ENCODE data around the gene TBX15. TPM values are rescaled to one million over a fixed set of nuclear protein-coding genes. Genes with fewer than 3 reads are reported as not detected.

Gene TBX15
- total RNA-seq, 2 experiments from 2014 or later, result not detected

DNA sequence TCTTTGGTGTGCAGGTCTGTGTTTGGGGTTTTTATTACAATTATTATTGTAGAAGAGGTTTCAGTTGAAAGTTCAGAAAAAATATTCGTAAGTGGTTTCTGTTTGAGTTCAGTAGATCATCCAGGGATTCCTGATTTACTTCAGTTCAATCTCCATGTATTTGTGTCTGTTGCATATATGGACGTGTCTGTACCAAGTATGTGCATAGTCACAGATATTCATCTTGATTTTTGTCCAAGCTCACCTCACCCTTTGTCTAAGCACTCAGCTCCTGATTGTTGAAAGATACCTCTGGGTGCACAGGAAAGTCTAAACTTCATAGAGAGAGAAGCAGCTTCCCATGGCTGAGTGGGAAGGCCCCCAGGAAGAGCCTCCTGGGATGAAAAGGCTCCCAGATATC, 141.7 kb downstream of the TBX15 start:
- CTCF ChIA-PET, result no interaction called here
- H3K4me1 Mint-ChIP-seq (ENCODE audit: low read depth), result no peaks in the 10 kb centered on the region
- TF ChIP-seq, protein P1, sequence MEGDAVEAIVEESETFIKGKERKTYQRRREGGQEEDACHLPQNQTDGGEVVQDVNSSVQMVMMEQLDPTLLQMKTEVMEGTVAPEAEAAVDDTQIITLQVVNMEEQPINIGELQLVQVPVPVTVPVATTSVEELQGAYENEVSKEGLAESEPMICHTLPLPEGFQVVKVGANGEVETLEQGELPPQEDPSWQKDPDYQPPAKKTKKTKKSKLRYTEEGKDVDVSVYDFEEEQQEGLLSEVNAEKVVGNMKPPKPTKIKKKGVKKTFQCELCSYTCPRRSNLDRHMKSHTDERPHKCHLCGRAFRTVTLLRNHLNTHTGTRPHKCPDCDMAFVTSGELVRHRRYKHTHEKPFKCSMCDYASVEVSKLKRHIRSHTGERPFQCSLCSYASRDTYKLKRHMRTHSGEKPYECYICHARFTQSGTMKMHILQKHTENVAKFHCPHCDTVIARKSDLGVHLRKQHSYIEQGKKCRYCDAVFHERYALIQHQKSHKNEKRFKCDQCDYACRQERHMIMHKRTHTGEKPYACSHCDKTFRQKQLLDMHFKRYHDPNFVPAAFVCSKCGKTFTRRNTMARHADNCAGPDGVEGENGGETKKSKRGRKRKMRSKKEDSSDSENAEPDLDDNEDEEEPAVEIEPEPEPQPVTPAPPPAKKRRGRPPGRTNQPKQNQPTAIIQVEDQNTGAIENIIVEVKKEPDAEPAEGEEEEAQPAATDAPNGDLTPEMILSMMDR (IDR thresholded peaks at IDR 0.05), result no peak

DNA sequence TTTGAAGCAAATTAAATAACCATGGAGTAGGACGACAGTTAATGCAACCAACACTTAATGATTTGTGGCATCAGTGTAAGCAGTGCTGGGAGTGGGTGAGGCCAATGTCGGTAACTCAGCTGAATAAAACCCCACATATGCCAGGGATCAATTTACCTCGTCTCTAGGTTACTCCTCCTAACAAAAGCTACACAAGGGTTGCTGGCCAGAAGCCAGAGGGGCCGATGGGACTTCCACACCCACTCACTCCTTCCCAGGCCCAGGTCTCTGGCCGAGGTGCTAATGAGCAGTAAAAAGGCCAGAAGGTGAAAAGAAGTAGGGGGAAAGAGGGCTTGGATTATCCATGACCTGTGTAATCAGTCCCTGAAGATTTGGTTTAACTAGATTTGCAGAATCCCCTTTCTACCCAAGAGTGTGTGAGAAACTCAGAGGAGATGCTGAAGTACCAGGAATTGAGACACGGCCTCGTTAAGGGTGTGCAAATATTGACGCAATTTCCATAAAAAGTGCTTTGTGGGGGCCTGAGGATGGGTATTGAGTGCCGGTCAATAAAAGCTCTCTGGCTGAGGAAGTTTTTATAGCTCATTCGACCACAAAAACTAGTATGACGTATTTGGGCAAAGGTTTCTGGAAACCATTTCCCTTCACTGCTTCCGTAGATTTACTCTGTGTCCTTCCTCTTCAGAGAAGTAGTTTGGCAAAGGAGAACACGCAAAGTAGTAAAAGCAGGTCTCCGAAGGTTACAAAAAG, 145.5 kb downstream of the TBX15 start:
- ATAC-seq, result no peak
- Mint-ChIP-seq H3K27ac (no peak overlapping the region), H3K4me1 (ENCODE audit: low read depth) (no peaks in the 10 kb centered on the region), H3K9me3 (peaks cover 5% of the 10 kb centered on the region), H3K36me3 (ENCODE audit: low read depth) (no peaks in the 10 kb centered on the region), H3K27me3 (no peaks in the 10 kb centered on the region), H3K4me3 (no peak overlapping the region)
- POLR2A ChIA-PET, result no interaction called here
- DNase-seq, result no peak
- TF ChIP-seq, protein P1 (IDR thresholded peaks at IDR 0.05), result no peak
- intact Hi-C loops (cut with micrococcal nuclease), result no loop called here
- CTCF ChIA-PET, result no interaction called here

More for the DNA sequence above, 141.7 kb downstream of the TBX15 start:
- POLR2A ChIA-PET, result no interaction called here
- Mint-ChIP-seq H3K27ac (no peak overlapping the region), H3K4me3 (no peak overlapping the region), H3K9me3 (peaks cover 6% of the 10 kb centered on the region), H3K36me3 (ENCODE audit: low read depth) (no peaks in the 10 kb centered on the region), H3K27me3 (no peaks in the 10 kb centered on the region)
- ATAC-seq, result no peak
- intact Hi-C loops (cut with micrococcal nuclease), result no loop called here
- no peak for DNase-seq

DNA sequence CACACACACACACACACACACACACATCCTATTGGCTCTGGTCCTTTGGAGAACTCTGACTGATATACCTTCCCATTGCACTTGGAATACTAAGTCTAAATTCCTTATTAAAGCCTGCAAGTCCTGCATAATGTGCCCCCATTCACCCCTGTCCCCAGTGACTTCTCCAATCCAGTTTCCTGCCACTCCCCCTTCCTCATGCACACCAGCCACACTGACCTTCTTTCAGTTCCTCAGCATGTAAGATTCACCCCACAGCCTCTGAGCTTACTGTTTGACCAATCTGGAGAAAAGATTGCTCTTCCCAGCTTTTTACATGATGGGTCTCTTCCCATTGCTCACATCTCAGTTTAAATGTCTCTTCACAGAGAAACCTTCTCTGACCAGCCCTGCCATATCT, 146.6 kb downstream of the TBX15 start:
- ChIA-PET CTCF (interaction anchor here (0.6 kb wide), 1 partner anchor 19 kb away, joined by 3 read pairs; no protein-coding TSS in a partner anchor), POLR2A (no interaction called here)
- ATAC-seq, result no peak
- intact Hi-C loops (cut with micrococcal nuclease), result no loop called here
- Mint-ChIP-seq H3K27me3 (no peaks in the 10 kb centered on the region), H3K36me3 (ENCODE audit: low read depth) (no peaks in the 10 kb centered on the region), H3K9me3 (peaks cover 5% of the 10 kb centered on the region), H3K4me3 (no peak overlapping the region), H3K27ac (no peak overlapping the region), H3K4me1 (ENCODE audit: low read depth) (no peaks in the 10 kb centered on the region)
- TF ChIP-seq, protein P1 (IDR thresholded peaks at IDR 0.05), result no peak
- DNase-seq, result no peak

Other genes starting within 250 kb of the TBX15 start
- gene WARS2, start 152.3 kb upstream of the TBX15 start, total RNA-seq, result 10 to 100 TPM; 22.3 to 23.7 TPM

Measured in activated CD8-positive, alpha-beta T cell treated with anti-CD3 and anti-CD28 coated beads for 36 hours (primary cell).